HG03159 (cell line): Measurements from ENCODE around the gene NFATC2.
"Not testable (repeated sequence)": the region's sequence is repeated elsewhere in the genome, so short reads cannot be mapped to it uniquely, and the experiment has no call there.

Experiments
- ATAC-seq: cut with Tn5 transposase; IDR thresholded peaks from one replicate; pipeline ENCODE4 v1.9.1; 2021; ENCODE audit warnings: mild to moderate bottlenecking, moderate library complexity; ENCODE audit not compliant: unreplicated experiment

NFATC2 gene

DNA sequence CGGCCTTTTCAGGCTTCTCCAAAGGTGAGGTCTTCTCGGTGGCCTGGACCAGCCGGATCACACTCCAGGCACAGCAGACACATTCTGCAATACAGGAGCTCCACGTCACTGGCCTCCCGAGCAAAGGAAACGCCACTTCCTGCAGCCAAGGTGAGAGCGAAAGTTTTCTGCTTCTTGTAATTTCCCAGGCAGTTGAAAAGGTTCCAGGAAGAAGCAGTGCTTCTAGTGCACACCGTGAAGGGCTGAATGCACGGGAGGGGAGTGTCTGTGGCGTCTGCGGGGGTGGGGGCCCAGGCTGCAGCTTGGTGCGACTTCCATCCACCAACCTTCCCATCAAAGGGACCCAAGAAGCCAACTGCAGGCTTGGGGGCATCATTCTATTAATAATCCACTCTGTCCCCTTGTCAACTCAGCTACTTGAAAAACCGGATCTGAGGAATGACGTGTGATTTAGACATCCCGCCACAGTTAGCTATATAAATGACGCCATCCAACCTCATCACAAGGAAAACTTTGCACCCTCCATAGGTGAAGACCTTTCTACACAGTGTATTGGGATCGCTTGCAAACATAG is 61.1 kb downstream of the NFATC2 start:
- ATAC-seq, result no peak

DNA sequence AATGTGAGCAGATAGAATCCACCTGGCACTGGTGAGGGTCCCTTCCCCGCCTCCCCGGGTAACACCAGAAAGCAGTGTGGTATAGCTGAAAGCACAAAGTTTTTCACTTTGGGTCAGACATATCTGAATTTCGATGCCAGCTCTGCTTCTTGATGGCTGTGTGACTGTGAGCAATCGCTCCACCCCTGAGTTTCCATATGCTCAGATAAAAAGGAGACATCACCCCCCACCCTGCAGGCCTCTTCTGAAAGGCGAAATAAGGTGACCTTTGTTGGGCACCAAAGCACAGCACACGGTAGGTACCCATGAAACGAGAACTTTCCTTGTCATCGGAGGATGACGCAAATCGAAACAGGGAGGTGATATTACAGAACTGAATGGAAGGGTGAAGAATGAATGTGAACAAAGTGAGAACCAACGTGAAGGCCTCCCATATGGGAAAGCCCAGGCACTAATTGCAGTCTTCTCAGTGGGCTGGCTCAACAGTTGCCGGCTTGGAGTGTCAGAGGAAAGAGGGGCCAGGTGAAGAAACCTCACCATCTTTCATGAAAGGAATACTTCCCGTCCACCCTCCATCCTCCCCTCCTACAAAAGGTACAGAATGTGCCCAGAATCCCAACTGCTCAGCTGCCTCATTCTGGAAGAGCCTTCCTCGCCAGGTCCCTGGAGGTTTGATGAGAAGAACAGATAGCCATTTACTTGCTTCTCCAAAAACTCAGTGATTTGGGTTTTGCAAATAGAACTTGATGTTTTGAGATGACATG is 61.8 kb downstream of the NFATC2 start:
- peak; percentile 67 for ATAC-seq

DNA sequence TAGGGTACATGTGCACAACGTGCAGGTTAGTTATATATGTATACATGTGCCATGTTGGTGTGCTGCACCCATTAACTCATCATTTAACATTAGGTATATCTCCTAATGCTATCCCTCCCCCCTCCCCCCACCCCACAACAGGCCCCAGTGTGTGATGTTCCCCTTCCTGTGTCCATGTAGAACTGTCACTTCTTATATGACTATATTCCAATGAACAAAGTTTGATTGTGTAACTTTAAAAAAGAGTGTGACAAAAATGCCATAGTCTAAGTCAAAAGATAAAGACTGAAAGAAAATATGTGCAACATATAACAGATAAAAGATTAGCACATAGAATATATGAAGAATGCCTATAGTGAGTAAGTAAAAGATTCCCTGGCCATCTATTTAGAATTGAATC is 66.4 kb downstream of the NFATC2 start:
- ATAC-seq, result not testable (repeated sequence)

DNA sequence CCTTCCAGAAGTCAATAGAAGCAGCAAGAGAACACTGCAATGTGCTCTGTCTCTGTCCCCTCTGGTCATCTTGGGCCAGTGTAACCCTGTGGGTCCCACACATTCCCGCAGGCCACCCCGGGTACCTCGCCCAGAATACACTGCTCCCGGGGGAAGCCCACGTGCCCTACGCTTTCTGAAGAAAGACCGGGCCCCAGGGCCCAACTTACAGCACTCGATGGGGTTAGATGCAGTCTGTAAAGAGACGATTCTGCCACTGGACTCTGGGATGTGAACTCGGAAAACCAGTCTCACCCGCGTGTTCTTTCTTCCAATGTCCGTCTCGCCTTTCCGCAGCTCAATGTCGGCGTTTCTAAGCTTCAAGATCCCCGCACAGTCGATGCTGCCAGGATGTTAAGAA is 68.7 kb downstream of the NFATC2 start:
- ATAC-seq, result no peak

DNA sequence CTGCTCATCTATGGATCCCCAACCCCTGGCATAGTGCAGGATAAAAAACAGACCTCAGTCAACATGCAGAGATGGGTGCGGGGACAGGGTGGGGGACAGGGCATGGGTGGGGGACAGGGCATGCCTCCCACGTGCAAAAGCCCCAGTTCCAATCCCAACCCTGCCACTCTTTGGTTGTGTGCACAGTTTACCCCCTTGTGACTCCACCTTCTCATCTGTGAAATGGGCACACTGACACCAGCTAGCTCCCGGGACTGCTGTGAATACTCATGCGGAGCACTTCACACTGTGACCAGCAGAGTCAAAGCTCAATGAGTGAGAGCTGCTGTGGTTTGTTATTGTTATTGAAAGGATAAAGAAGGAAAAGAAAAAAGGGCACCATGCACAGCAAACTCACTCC is 69.3 kb downstream of the NFATC2 start:
- ATAC-seq, result no peak

DNA sequence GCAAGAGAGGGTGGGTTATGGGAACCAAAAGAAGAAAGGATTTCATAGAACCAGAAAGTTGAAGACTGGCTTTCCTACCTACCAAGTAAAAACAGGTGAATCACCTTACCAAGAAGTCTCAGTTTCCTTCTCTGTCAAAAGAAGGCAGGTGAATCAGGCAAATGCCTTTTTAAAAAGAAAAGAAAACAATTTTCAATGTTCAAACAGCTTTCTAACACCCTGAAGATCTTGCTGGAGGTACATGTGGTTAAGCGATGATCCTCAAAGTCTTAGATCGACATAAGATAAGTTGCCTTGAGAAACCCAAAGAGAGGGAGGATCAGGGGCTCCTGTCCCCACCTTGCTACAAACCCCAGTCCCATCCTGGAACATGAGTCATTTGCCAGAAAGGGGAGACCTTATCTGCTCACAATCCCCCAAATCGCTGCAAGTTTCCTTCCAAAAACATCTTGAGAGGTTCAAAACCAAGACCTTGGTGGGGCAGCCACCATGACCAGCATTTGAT is 71.6 kb downstream of the NFATC2 start:
- ATAC-seq, result no peak

DNA sequence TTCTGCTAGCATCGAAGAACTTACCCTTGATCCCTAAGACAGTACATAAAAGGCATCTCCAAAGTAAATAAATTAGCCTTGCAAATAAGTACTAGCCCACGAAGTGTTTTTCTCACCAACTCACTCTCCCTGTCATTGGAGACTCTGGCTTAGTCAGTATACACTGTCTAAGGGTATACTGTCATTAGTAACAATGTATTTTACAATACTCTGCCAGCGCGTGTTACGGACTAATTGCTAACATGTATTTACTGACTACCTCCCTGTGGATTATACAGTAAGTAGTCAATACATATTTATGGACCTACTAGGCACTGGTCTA is 72.1 kb downstream of the NFATC2 start:
- ATAC-seq, result no peak

DNA sequence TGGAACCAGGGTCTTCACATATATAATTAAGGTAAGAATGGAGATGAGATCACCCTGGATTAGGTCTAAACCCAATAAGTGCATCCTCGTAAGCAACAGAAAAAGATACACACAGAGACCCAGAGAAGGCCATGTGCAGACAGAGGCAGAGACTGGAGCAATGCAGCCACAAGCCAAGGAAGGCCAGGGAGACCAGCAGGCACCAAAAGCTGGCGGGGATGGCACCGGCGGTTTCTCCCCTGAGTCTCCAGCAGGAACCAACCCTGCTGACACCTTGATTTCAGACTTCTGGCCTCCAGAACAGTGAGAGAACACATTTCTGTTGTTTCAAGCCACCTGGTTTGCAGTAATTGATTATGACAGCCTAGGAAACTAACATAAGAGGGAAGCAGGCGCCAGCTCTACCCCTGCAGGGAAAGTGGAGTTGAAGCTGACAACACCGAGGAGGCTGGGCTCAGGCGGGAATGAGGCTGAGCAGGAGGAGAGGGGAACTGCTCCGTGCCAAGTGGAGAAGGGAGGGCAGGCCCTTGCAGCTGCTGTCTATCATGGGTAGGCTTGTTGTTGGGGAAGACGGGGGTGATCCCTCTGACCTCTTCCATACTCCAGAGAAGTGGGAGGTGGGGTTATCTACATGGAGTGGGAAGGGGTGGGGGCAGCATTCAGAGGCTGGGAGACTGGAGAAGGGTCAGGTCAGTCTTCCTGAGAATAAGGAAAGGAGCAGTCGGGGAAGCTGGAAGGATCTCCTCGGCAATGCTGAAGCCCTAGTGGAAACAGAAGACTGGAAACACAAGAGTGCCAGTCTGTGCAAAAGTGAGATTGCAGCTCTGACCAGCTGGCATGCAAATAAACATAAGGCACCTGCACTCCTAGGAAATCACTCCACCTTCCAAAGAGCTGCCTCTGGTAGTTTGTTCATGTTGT is 72.7 kb downstream of the NFATC2 start:
- no peak for ATAC-seq

DNA sequence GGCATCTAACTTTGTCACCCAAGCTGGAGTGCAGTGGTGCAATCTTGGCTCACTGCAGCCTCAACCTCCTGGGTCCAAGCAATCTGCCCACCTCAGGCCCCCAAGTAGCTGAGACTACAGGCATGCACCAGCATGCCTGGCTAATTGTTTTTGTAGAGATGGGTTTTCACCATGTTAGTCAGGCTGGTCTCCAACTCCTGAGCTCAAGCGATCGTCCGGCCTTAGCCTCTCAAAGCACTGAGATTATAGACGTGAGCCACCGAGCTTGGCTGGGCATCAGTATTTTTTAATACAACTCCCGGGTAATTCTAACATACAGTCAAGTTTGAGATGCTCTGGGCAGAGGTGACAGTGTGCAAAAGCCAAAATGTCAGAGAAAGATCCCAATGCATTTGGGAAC is 73.5 kb downstream of the NFATC2 start:
- ATAC-seq, result no peak

DNA sequence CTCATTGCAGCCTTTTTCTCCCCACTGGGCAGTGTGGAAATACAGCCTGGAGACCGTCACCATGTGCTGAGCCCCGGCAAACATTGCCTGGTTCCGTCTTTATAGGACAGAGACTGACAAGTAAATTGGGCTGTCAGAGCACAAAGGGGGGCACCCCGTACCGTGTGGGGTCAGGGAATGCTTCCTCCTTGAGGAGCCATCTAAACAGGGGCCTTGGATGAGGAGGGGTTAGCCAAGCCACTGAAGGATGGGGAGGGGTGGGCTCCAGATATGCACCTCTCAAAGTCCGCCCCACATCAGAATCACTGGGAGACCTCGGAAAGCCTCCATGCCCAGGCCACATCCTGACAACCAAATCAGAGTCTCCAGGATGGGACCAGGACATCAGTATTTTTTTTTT is 73.9 kb downstream of the NFATC2 start:
- no peak for ATAC-seq

DNA sequence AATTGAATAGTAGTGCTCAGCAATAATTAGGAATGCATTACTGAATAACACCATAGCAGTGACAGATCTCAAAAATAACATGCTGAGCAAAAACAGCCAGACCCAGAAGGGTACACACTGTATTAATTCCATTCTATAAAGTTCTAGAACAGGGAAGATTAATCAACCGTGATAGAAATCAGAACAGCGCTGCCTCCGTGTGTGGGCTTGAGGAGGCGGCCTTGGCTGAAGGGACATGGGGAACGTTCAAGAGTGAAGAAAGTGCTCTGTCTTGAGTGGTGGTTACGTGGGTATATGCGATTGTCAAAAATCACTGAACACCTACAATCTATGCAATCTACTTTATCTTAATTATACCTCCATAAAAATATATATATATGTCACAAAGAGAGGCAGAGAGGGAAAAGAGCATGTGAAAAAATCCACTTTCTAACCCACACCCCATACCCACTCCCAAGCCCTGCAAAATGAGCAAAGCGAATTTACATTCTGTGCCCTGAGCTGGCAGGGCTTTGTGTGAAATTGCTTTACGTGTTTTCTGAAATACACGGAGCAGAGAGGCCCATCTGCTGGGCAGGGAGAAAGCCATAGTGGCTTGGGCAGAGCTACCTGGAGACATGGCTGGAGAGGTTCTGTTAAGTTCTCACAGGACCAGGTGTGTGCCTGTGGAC is 74.4 kb downstream of the NFATC2 start:
- ATAC-seq, result no peak

DNA sequence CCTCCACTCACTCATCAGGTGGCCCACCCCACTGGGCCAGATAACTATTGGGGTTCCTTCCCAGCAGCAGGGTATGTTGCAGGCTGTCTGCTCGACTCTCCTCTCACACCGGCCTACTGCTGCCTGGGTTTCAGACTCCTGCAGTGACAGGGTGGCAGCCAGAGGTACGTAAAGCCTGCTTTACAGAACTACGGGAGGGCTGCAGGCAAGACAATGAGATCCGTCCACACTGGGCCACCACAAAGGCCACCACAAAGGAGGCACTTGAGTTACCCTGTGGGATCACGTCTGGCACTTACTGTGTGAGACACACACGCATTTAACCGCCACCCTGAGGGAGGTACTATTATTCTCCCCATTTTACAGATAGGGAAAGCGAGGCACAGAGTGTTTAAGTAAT is 78.5 kb downstream of the NFATC2 start:
- no peak for ATAC-seq

DNA sequence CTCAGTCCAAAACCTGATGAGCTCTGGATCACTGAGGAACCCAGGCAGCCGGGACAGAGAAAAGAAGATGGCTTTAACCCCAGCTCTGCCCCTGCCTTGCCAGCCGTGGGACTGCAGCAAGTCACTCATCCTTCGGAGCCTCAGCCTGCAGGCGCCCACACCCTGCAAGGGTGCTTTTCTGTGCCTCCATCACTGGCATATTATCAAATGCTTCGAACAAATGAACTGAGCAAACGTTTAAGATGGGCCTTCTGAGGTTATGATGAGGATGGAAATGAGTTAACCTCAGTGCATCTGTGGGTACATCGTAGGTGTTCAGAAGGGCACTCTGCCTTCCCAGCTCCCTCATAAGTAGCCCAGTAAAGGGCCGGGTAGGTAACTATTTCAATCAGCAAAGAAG is 79.0 kb downstream of the NFATC2 start:
- no peak for ATAC-seq

DNA sequence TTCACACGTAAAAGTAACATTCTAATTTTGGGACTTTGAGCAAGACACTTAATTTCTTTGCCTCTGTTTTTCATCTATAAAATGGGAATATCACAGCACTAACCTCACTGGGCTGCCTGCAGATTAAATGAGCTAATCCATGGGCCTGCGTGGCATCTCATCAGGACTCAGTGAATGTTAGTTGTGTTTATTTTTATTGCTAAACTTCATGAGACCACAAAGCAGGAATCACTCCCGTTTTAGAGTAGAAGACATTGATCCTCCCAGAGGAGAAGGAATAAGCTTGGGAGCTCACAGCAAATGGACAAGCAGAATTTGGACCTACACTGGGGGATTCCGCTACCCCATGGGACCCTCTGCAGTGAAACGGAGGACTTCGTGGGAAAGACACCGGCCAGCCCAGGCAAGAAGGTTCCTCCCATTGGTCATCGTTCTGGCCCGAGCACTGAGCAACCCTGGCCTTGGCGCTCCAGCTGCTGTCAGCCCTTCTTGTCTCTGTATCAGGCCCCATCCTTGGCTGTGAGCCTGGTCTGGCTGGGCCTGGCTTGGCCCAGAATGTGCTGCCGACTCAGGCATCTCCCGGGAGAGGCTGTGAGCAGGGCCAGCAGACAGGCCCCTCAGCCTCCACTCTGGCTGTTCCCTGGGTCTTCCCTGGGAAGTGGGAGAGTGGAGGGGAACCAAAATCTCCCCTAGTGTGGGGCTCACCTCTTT is 79.8 kb downstream of the NFATC2 start:
- no peak for ATAC-seq

DNA sequence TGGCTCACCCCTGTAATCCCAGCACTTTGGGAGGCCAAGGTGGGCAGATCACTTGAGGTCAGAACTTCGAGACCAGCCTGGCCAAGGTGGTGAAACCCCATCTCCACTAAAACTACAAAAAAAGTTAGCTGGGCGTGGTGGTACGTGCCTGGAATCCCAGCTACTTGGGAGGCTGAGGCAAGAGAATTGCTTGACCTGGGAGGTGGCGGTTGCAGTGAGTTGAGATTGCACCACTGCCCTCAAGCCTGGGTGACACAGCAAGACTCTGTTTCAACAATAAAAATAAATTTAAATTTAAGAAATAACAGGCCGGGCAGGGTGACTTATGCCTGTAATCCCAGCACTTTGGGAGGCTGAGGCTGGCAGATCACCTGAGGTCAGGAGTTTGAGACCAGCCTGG is 80.7 kb downstream of the NFATC2 start:
- not testable (repeated sequence) for ATAC-seq

DNA sequence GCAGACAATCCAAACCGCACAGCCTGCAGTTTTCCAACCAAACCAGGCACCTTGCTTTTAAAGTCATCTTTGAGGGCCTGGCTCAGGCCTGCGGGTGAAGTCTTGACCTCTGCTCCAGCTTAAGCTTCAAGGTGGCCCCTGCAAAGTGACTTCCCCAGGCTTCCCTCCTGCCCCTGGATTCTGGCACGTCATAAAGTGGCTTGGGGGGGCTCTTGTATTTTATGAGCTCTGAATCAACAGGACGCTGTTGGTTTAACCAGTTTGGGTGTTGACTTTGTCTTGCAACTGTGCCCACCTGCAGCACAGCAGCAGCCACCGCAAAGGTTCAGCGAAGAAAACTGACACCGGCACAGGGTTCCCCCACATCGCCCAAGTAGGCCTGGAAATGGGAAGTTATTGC is 81.2 kb downstream of the NFATC2 start:
- no peak for ATAC-seq

DNA sequence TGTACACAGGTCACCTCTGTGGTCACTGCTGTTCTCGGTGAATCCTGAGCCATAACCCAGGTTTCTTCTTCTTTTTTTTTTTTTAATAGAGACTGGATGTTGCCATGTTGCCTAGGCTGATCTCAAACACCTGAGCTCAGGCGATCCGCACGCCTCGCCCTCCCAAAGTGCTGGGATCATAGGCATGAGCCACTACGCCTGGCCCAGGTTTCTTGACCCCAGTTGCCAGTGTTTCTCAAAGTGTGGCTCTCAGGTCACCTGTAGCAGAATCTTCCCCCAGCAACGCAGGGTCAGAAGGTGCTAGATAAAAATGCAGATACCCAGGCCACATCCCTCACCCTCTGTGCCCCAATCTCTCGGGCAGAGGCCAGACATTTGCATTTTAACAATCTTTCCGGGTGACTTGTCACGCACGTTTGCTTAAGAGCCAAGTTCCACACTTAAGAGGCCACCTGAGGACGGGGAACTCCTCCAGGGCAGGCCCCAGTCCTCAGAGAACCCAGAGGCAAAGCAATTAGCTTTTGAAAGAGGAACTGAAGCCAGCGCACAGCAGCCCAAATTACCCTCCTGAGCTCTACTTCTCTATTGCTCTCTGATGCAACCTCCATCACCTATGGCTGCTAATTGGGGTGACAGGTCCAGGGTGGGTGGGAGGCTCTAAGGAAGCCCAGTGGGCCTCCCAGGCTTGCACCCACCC is 81.8 kb downstream of the NFATC2 start:
- ATAC-seq, result peak; percentile 91

DNA sequence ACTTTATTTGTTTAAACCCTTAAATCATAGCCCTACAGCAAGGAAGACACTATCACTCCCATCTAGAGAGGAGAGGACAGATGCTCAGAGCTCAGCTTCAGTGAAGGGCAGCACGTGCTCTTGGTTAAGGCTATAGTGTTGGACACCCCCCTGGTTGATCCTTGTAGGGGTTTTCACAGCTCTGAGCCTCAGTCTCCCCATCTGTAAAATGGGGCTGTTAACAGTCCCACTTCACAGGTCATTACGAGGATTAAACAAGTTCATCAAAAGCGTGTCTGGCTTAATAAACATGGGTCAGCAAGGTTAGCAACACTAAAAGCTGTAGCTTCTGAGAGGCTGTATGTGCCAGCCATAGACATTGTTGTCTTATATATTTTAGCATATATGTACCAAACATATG is 82.4 kb downstream of the NFATC2 start:
- ATAC-seq, result no peak

DNA sequence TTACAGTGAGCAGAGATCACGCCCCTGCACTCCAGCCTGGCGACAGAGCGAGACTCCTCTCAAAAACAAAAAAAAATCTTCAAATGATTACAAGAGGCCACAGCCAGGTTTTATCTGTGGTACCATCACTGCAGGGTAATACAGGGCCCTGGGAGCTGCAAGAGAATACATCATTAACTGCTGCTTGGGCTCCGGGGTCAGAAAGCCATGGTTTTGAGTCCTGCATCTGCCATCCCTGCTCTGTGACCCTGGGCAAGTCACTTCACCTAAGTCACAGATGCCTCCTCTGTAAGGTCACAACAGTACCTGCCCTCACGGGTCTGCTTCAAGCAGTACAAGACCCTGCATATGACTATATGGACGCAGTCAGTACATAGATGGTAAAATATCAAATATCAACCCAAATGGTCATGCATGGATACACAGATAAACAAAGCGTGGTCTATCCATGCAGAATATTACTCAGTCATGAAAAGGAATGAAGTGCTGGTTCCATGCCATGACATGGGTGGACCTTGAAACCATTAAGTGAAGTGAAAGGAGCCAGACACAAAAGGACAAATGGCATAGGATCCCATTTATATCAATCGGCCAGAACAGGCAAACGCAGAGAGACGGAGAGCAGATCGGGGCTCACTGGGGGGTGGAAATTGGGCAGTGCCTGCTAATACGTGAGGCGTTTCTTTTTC is 83.6 kb downstream of the NFATC2 start:
- no peak for ATAC-seq
